Adrenal gland (tissue), 19 donors: ENCODE measurements around the gene GPAT3. TPM values are rescaled to one million over a fixed set of nuclear protein-coding genes. Genes with fewer than 3 reads are reported as not detected.

Experiments
- DNase-seq, 7 donors: peaks; one replicate each; pipeline ENCODE4 v3.0.0-alpha.2; 2019 to 2020
- H3K27ac ChIP-seq, 5 donors: fragments of 200-600 bp; sonication (generic) in 4 of 5; 1 replicate in 3 of 5; 2 replicates in 2 of 5; pipeline versions ENCODE4 v1.5.1 to v1.8.0; 2016 to 2020; ENCODE audit warnings: mild to moderate bottlenecking in 1 of 5
- H3K27me3 ChIP-seq: fragments of 200-600 bp; 2 replicates; pipeline ENCODE4 v1.8.0; 2021
- H3K36me3 ChIP-seq, 2 donors: fragments of 200-600 bp; replicated peaks in 1 of 2; 1 replicate in 1 of 2; 2 replicates in 1 of 2; pipeline versions ENCODE4 v1.5.1 to v1.8.0; 2018 to 2022
- H3K4me1 ChIP-seq, 2 donors: fragments of 200-600 bp; replicated peaks in 1 of 2; 1 replicate in 1 of 2; 2 replicates in 1 of 2; pipeline versions ENCODE4 v1.5.1 to v1.8.0; 2018 to 2021
- H3K4me3 ChIP-seq, 4 donors: fragments of 200-600 bp; sonication (generic) in 3 of 4; one replicate each; pipeline ENCODE4 v1.5.1; 2016 to 2018
- H3K9me3 ChIP-seq, 3 donors: fragments of 200-600 bp; sonication (generic) in 1 of 3; replicated peaks in 1 of 3; 1 replicate in 2 of 3; 2 replicates in 1 of 3; pipeline versions ENCODE4 v1.5.1 to v1.8.0; 2016 to 2021
- POLR2A ChIP-seq, 2 donors: fragments of 450-650 bp; IDR thresholded peaks; one replicate each; pipeline ENCODE4 v1.6.1; 2017; ENCODE audit warnings: antibody characterized with exemption in 2 of 2, mild to moderate bottlenecking in 2 of 2, moderate library complexity in 1 of 2
- WGBS, 4 donors: extraction: QIAGEN DNeasy Blood & Tissue Kit in 2 of 4; methylation state at CpG; one replicate each; pipeline versions ENCODE4 v1.1.5 to v1.1.7; 2013 to 2017; 5-methylcytosine and 5-hydroxymethylcytosine counted together
- intact Hi-C, 2 donors: fragments of 100-400 bp; cut with DNase I; formaldehyde crosslinking; loops; one replicate each; pipeline versions ENCODE4 v1.14.1 to v1.15.0; 2022 to 2023
- long read RNA-seq, 10 donors: library from polyadenylated mRNA in 3 of 10; unstranded in 2 of 10; stranded (forward) in 1 of 10; transcript quantifications; one replicate each; pipeline ENCODE4 v2.0.0 and lab custom pipeline, GENCODE V29; 2021 to 2026
- polyA plus RNA-seq, 3 donors: library from polyadenylated mRNA; stranded (reverse); fragments of 200-250 nt in 2 of 3; fragments of 350-450 nt in 1 of 3; fragmentation: Illumina TruSeq in 1 of 3; extraction: RNeasy Lipid Tissue Mini Kit (QIAGEN cat#74804) in 1 of 3; gene quantifications; one replicate each; pipeline ENCODE4 v1.2.3, GENCODE V29; 2013 to 2014
- total RNA-seq, 9 donors: library from RNA; depleted of rRNA in 4 of 9; stranded (reverse); fragments of >200 nt in 4 of 9; fragments of 120-200 nt in 1 of 9; fragmentation: NEBNext Ultra II Directional in 1 of 9; extraction: Animal tissue kit (Norgen Biotek cat#: 25700) in 1 of 9; gene quantifications; one replicate each; pipeline versions ENCODE4 v1.1.0 to v1.2.4, GENCODE V29; 2013 to 2023
- TF ChIP-seq, protein P1 (sequence below), 6 experiments: fragments of 450-650 bp in 4 of 6; fragments of 200-600 bp in 2 of 6; sonication (generic) in 1 of 6; IDR thresholded peaks; 1 replicate in 5 of 6; 2 replicates in 1 of 6; pipeline versions ENCODE4 v1.5.1 to v1.8.0; 2016 to 2021; ENCODE audit warnings: antibody characterized with exemption in 6 of 6, mild to moderate bottlenecking in 2 of 6, moderate library complexity in 1 of 6
- donor health status: healthy with polysubstance abuse.
- donor health status: Bipolar disorder and iron deficiency.
- donor health status: DM: yes; HTN: yes; CAD: no.
- donor health status: DM: no; HTN: no; CAD: no.
- donor health status: DM: no; HTN: no; CAD: no.
- donor health status: DM: yes; HTN: yes; CAD: no.

Gene GPAT3
- total RNA-seq = 10 to 100 TPM in 1 of 9 donors, 1 to 10 TPM in 4, under 1 TPM in 4; 0.12 to 15.4 (median 1.2) TPM
- polyA plus RNA-seq = 1 to 10 TPM in 1 of 3 donors, under 1 TPM in 2; 0.64 to 4.6 (median 0.75) TPM
- long read RNA-seq, donor 1, partial matches to known transcripts = 0 of 1 reads
- long read RNA-seq, donor 1, other reads (novel, unspliced or antisense) = 0 of 1 reads
- long read RNA-seq, donor 2, partial matches to known transcripts = 0 of 2 reads
- long read RNA-seq, donor 2, other reads (novel, unspliced or antisense) = 0 of 2 reads
- long read RNA-seq, donor 3, transcript GPAT3-201 (12 exons, 2,625 nt) = major isoform, 5 of 5 reads
- long read RNA-seq, donor 3, partial matches to known transcripts = 0 of 5 reads
- long read RNA-seq, donor 3, other reads (novel, unspliced or antisense) = 0 of 5 reads
- long read RNA-seq, donor 4, partial matches to known transcripts = 0 of 1 reads
- long read RNA-seq, donor 4, other reads (novel, unspliced or antisense) = 1 of 1 reads
- long read RNA-seq, donor 5 = 0 reads
- long read RNA-seq, donor 6, partial matches to known transcripts = 1 of 1 reads
- long read RNA-seq, donor 6, other reads (novel, unspliced or antisense) = 0 of 1 reads
- long read RNA-seq, donor 7, partial matches to known transcripts = 0 of 1 reads
- long read RNA-seq, donor 7, other reads (novel, unspliced or antisense) = 0 of 1 reads
- long read RNA-seq, donor 8, partial matches to known transcripts = 0 of 5 reads
- long read RNA-seq, donor 8, other reads (novel, unspliced or antisense) = 0 of 5 reads
- long read RNA-seq, donor 9, partial matches to known transcripts = 0 of 1 reads
- long read RNA-seq, donor 9, other reads (novel, unspliced or antisense) = 0 of 1 reads
- long read RNA-seq, donor 10, partial matches to known transcripts = 0 of 1 reads
- long read RNA-seq, donor 10, other reads (novel, unspliced or antisense) = 0 of 1 reads

DNA sequence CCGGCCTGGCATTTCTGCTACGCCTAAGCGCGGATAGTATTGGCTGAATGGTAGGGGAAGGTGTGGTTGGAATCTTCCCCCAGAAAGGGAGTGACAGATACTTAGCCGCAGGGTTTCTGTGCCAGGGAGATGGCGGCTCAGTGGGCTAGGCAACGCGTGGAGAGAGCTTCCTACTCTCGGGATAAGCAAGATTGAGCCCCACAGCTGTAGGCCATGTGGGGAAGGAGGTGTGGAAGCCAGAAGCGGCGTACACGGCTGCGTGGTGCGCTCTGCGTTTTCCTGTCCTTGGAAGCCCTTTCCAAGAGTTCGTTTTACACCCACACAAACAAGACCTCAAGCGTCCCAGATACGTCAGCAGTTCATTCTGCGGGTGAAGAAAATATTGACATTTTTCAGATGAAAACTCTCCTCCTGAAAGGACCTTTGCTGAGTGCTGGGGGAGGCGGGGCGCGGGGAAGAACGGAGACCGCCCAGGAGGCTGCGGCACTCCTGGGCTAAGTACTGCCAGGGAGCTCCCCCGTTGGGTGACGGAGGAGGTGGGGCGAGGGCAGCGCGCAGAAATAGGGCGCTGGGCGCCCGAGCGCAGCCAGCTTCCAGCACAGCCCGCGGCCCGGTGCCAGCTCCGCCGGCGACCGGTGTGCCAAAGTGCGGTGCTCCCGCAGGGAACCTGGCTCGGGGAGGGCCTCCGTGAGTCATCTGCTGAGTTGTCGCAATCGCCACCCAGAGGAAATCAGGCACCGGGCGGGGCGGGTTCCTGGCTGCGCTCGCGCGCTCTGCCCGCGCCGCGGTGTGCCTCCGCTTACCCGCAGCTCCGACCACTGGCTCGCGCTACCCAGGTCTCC lies at the start of gene GPAT3:
TSS of gene GPAT3 (plus strand) at position 589 of the 842 bp plus-strand sequence. CDS start 515 bp downstream, outside the sequence.
- Histone ChIP-seq H3K4me1 (peaks cover 6 to 18% of the 10 kb centered on the region in 2 donors), H3K27ac (peak within 1 kb of the TSS in 1 of 5 donors; percentile 40), H3K9me3 (no peaks in the 10 kb centered on the region), H3K27me3 (no peaks in the 10 kb centered on the region), H3K36me3 (no peaks in the 10 kb centered on the region), H3K4me3 (peak within 1 kb of the TSS in 2 of 4 donors; percentile 73 to 77)
- intact Hi-C loops = no loop called here
- TF ChIP-seq, protein P1, sequence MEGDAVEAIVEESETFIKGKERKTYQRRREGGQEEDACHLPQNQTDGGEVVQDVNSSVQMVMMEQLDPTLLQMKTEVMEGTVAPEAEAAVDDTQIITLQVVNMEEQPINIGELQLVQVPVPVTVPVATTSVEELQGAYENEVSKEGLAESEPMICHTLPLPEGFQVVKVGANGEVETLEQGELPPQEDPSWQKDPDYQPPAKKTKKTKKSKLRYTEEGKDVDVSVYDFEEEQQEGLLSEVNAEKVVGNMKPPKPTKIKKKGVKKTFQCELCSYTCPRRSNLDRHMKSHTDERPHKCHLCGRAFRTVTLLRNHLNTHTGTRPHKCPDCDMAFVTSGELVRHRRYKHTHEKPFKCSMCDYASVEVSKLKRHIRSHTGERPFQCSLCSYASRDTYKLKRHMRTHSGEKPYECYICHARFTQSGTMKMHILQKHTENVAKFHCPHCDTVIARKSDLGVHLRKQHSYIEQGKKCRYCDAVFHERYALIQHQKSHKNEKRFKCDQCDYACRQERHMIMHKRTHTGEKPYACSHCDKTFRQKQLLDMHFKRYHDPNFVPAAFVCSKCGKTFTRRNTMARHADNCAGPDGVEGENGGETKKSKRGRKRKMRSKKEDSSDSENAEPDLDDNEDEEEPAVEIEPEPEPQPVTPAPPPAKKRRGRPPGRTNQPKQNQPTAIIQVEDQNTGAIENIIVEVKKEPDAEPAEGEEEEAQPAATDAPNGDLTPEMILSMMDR (IDR thresholded peaks at IDR 0.05) = no peak
- TF ChIP-seq POLR2A (IDR thresholded peaks at IDR 0.05) = no peak
- DNase-seq = peak; percentile 65 to 85 (median 81)
- WGBS, 4 donors = 0 to 1% (median 0%) methylated on average over 17 to 63 of the region's 63 CpGs

GRCh38 chr4:83486457-83487129 lies 49.3 kb upstream of the GPAT3 start:
- Histone ChIP-seq H3K27me3 (no peaks in the 10 kb centered on the region), H3K4me3 (no peak overlapping the region), H3K9me3 (no peaks in the 10 kb centered on the region), H3K27ac (no peak overlapping the region), H3K36me3 (no peaks in the 10 kb centered on the region), H3K4me1 (peaks cover 0 to 13% of the 10 kb centered on the region in 2 donors)
- intact Hi-C loops = no loop called here
- WGBS, 4 donors = 80 to 86% (median 83%) methylated on average over 3 of the region's 3 CpGs
- TF ChIP-seq, protein P1 (IDR thresholded peaks at IDR 0.05) = no peak
- TF ChIP-seq POLR2A (IDR thresholded peaks at IDR 0.05) = no peak
- DNase-seq = no peak

GRCh38 chr4:83489711-83490326 lies 46.1 kb upstream of the GPAT3 start:
- intact Hi-C loops = no loop called here
- Histone ChIP-seq H3K4me3 (no peak overlapping the region), H3K27me3 (no peaks in the 10 kb centered on the region), H3K27ac (no peak overlapping the region), H3K4me1 (peaks cover 0 to 6% of the 10 kb centered on the region in 2 donors), H3K9me3 (no peaks in the 10 kb centered on the region), H3K36me3 (no peaks in the 10 kb centered on the region)
- no peak for DNase-seq
- 23 to 41% (median 35%) methylated on average over 1 of the region's 1 CpG for WGBS, 4 donors
- TF ChIP-seq POLR2A (IDR thresholded peaks at IDR 0.05) = no peak
- TF ChIP-seq, protein P1 (IDR thresholded peaks at IDR 0.05) = no peak
